SK-N-MC (cell line): ENCODE data around the gene GUCY1A2.

Experiments
- EZH2 ChIP-seq: fragments of 200-600 bp; sonication (generic); IDR thresholded peaks from one replicate; pipeline ENCODE4 v1.6.1; 2017; ENCODE audit warnings: antibody characterized with exemption
- FOXP2 ChIP-seq: optimal IDR thresholded peaks from 2 replicates; pipeline ENCODE3; 2011; ENCODE audit warnings: mild to moderate bottlenecking, moderate library complexity; ENCODE audit not compliant: insufficient read depth; ENCODE audit errors: extremely low read length, control extremely low read depth
- POLR2AphosphoS5 ChIP-seq: IDR thresholded peaks from 2 replicates; pipeline ENCODE4 v1.6.1; 2012; ENCODE audit warnings: mild to moderate bottlenecking, low read depth, low read length, borderline replicate concordance

GRCh38 chr11:106827687-106828086, 190.6 kb downstream of the GUCY1A2 start:
- no peak for TF ChIP-seq EZH2
- TF ChIP-seq POLR2AphosphoS5 = no peak
- no peak for TF ChIP-seq FOXP2
